Kidney tubule cell (primary cell): ENCODE results near the gene GTF3C2.

Experiments used
- DNase-seq: peaks from one replicate; pipeline ENCODE4 v3.0.0-alpha.2; 2018; ENCODE audit warnings: low spot score

Gene GTF3C2

GRCh38 chr2:27296481-27296880 lies 60.1 kb downstream of the GTF3C2 start:
- no peak for DNase-seq

GRCh38 chr2:27294928-27295327 lies 61.6 kb downstream of the GTF3C2 start:
- no peak for DNase-seq

- no peak for DNase-seq
Observed at GRCh38 chr2:27291865-27292264, 64.7 kb downstream of the GTF3C2 start.

DNA sequence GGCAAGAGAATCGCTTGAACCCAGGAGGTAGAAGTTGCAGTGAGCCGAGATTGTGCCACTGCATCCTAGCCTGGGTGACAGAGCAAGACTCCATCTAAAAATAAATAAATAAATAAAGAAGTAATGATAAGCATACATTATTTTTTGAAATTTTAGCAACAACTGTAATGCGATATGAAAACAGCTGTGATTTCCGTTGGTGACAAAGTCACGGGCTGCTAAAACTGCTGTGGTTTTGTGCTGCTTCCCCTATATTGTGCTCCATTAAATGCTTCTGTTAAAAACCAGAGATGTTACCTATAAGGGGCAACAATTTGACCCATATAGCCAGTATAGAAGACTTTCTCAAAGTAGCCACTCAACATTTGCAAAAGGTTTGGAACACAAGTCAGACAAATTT lies 66.0 kb downstream of the GTF3C2 start:
- DNase-seq: no peak

GRCh38 chr2:27288610-27289009 lies 68.0 kb downstream of the GTF3C2 start:
- no peak for DNase-seq

GRCh38 chr2:27285481-27285880 lies 71.1 kb downstream of the GTF3C2 start:
- DNase-seq: no peak

GRCh38 chr2:27284996-27285395 lies 71.6 kb downstream of the GTF3C2 start:
- no peak for DNase-seq

GRCh38 chr2:27282892-27283291 lies 73.7 kb downstream of the GTF3C2 start:
- DNase-seq: no peak

GRCh38 chr2:27281855-27282559 lies 74.6 kb downstream of the GTF3C2 start, which contains the start of gene TRIM54:
TRIM54 (plus strand) TSS chr2:27282429; CDS start chr2:27282732, 303 bp downstream.
- peak; percentile 45 for DNase-seq

DNA sequence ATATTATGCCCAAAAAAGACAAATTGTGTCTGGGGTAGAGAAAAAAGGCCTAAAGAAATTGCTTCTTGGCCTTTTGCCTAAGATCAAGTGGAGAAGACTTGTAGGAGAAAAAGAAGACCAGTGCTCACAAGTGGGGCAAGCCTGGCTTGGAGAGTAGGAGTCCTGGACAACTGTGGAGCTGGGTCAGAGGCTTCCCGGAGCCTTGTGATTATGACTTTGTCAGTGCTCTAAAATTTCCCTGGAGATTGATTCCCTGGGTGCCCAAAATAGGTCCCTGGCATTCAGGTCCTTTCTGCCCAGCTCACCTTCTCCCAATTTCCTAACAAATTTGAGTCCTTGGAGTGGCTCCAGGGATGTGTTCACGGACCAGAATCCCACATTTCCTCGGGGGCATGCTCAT lies 75.1 kb downstream of the GTF3C2 start:
- no peak for DNase-seq

DNA sequence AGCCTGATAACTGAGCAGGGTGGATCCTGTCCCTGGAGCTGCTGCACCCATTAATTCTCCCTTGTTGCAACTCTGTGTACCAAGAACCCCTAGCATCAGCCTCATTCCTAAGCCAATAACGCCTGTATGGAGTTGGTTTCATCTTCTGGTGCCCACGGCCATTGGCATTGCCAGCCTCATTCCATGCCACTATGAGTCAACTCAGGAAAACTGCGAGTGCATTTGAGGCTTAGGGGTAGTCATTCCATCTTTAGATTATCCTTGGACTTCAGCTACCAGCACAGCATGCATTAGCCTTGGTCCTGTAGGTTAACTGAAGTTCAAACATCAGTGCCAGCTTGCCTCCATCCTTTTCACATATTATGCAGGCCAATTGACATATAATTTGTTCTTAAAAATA lies 75.7 kb downstream of the GTF3C2 start:
- no peak for DNase-seq

DNA sequence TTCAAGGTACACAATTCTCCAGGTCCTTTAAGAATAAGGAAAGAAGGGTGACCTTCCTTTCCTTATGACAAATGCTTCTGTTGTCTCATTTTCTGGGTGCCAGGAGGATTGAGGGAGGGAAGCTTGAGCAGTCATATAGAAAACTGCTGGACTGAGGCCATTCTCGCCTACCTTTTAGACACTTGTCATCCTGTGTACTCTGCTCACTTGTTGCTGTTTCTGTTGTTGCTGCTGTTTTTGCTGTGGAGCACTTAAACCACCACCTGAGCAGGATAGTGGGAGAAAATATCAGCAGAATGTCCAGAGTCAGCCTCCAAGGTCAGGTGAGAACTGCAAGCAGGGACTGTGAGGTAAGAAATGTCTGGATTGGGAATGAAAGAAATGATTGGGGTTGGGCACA lies 78.6 kb downstream of the GTF3C2 start:
- peak; percentile 23 for DNase-seq
